ENCODE data around the gene A1CF. TPM values are rescaled to one million over a fixed set of nuclear protein-coding genes. Genes with fewer than 3 reads are reported as not detected.
"Not testable (repeated sequence)": the region's sequence is repeated elsewhere in the genome, so short reads cannot be mapped to it uniquely, and the experiment has no call there.

The A1CF gene
- total RNA-seq, 2 experiments from 2014 or later = not detected

DNA sequence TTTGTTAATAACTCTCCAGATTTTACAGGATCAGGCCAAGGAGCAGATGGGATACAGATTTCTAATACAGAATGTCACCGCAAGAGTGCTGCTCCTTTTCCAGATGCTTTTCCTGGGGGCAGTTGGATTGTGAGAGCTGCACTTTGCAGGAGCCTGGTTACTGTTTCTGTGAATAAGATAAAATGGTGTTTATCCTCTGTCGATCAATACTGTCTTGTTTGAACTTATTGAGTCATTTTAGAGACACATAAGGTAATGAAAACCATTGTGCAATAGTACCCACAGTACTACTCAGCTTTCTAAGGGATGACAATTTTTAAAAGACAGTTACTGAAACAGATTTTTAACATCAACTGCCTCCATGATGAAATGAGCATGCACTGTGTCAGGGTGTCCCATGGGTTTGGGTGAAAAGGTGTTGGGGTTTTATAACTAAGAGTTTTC, 2.9 kb downstream of the A1CF start:
- H3K27ac Mint-ChIP-seq = no peak overlapping the region
- no peak overlapping the region for H3K4me3 Mint-ChIP-seq
- H3K4me1 ChIP-seq (ENCODE audit: insufficient read depth, low read length) = no peaks in the 10 kb centered on the region
- POLR2A ChIA-PET = no interaction called here
- CTCF ChIA-PET = no interaction called here
- ATAC-seq (ENCODE audit: poor library complexity) (no peak), DNase-seq (no peak)
- H3K27me3 ChIP-seq (ENCODE audit: control insufficient read depth in 1 of 2, insufficient read depth in 2 of 2, low read length in 2 of 2) = peaks cover 0 to 13% of the 10 kb centered on the region in 2 experiments
- peaks cover 15% of the 10 kb centered on the region for H3K27me3 Mint-ChIP-seq
- no peak overlapping the region for H3K27ac ChIP-seq (ENCODE audit: low read depth in 1 of 2, low read length in 2 of 2)
- H3K9me3 ChIP-seq (ENCODE audit: control insufficient read depth in 1 of 2, insufficient read depth in 1 of 2, low read length in 2 of 2) = no peaks in the 10 kb centered on the region
- TF ChIP-seq CTCF (IDR thresholded peaks at IDR 0.05) = no peak
- no peaks in the 10 kb centered on the region for H3K9me3 Mint-ChIP-seq
- intact Hi-C loops (cut with DNase I, micrococcal nuclease) = loop anchor here in 1 of 2 experiments (10.0 kb wide), 1 partner anchor 58 kb away; no protein-coding TSS in a partner anchor
- H3K36me3 ChIP-seq (ENCODE audit: insufficient read depth, low read length) = no peaks in the 10 kb centered on the region
- no peaks in the 10 kb centered on the region for H3K36me3 Mint-ChIP-seq (ENCODE audit: low read depth)
- no peak overlapping the region for H3K4me3 ChIP-seq (ENCODE audit: low read length)
- no peaks in the 10 kb centered on the region for H3K4me1 Mint-ChIP-seq (ENCODE audit: low read depth)

DNA sequence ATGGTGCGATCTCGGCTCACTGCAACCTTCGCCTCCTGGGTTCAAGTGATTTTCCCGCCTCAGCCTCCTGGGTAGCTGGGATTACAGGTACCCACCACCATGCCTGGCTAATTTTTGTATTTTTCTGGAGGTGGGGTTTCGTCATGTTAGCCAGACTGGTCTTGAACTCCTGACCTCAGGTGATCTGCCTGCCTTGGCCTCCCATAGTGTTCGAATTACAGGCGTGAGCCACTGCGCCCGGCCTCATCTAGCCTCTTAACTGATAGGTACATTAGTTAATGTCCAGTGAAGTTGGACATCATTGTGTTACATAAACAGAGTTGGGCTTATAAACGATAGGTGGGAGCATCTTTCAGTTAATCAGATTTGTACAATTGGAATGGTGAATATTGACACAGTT, 4.4 kb downstream of the A1CF start:
- H3K9me3 ChIP-seq (ENCODE audit: control insufficient read depth in 1 of 2, insufficient read depth in 1 of 2, low read length in 2 of 2); H3K4me3 Mint-ChIP-seq; H3K27me3 Mint-ChIP-seq; POLR2A ChIA-PET; DNase-seq; CTCF ChIA-PET; H3K27ac ChIP-seq (ENCODE audit: low read depth in 1 of 2, low read length in 2 of 2); H3K4me3 ChIP-seq (ENCODE audit: low read length); H3K4me1 ChIP-seq (ENCODE audit: insufficient read depth, low read length); H3K36me3 ChIP-seq (ENCODE audit: insufficient read depth, low read length); H3K27me3 ChIP-seq (ENCODE audit: control insufficient read depth in 1 of 2, insufficient read depth in 2 of 2, low read length in 2 of 2); H3K36me3 Mint-ChIP-seq (ENCODE audit: low read depth); H3K9me3 Mint-ChIP-seq; ATAC-seq (ENCODE audit: poor library complexity); H3K27ac Mint-ChIP-seq; H3K4me1 Mint-ChIP-seq (ENCODE audit: low read depth): not testable (repeated sequence)
- intact Hi-C loops (cut with DNase I, micrococcal nuclease) = loop anchor here in 1 of 2 experiments (10.0 kb wide), 1 partner anchor 56 kb away; no protein-coding TSS in a partner anchor

GRCh38 chr10:50876429-50876828, 9.0 kb downstream of the A1CF start:
- no peaks in the 10 kb centered on the region for H3K9me3 Mint-ChIP-seq
- no peaks in the 10 kb centered on the region for H3K36me3 Mint-ChIP-seq (ENCODE audit: low read depth)
- no peak overlapping the region for H3K27ac Mint-ChIP-seq
- no peak overlapping the region for H3K4me3 Mint-ChIP-seq
- TF ChIP-seq CTCF (IDR thresholded peaks at IDR 0.05) = no peak
- H3K27ac ChIP-seq (ENCODE audit: low read depth in 1 of 2, low read length in 2 of 2) = no peak overlapping the region
- ChIA-PET CTCF (no interaction called here), POLR2A (no interaction called here)
- ATAC-seq (ENCODE audit: poor library complexity) (no peak), DNase-seq (no peak)
- H3K27me3 ChIP-seq (ENCODE audit: control insufficient read depth in 1 of 2, insufficient read depth in 2 of 2, low read length in 2 of 2) = peaks cover 0 to 3% of the 10 kb centered on the region in 2 experiments
- intact Hi-C loops (cut with DNase I, micrococcal nuclease) = no loop called here
- H3K4me1 ChIP-seq (ENCODE audit: insufficient read depth, low read length) = no peaks in the 10 kb centered on the region
- H3K9me3 ChIP-seq (ENCODE audit: control insufficient read depth in 1 of 2, insufficient read depth in 1 of 2, low read length in 2 of 2) = no peaks in the 10 kb centered on the region
- H3K36me3 ChIP-seq (ENCODE audit: insufficient read depth, low read length) = no peaks in the 10 kb centered on the region
- H3K4me3 ChIP-seq (ENCODE audit: low read length) = no peak overlapping the region
- peaks cover 7% of the 10 kb centered on the region for H3K27me3 Mint-ChIP-seq
- H3K4me1 Mint-ChIP-seq (ENCODE audit: low read depth) = no peaks in the 10 kb centered on the region

DNA sequence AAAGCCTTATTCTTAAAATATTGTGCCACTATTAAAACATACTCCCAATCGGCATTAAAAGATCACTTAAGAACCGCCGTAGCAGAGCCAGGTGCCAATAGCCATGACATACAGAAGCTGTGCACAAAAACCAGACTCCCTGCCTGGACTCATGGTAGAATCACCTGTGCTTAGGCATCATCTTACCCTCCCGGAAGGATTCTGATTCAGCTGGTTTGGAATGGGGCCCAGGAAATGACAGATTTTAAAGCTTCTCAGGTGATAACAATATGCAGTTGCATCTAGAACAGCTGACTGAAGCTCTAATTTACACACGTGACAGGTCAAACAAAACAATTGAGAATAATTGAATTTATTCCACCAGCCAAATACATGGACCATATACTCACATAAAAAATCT, 10.7 kb downstream of the A1CF start:
- Histone ChIP-seq H3K9me3 (ENCODE audit: control insufficient read depth in 1 of 2, insufficient read depth in 1 of 2, low read length in 2 of 2) (no peaks in the 10 kb centered on the region), H3K36me3 (ENCODE audit: insufficient read depth, low read length) (no peaks in the 10 kb centered on the region), H3K4me1 (ENCODE audit: insufficient read depth, low read length) (no peaks in the 10 kb centered on the region), H3K27me3 (ENCODE audit: control insufficient read depth in 1 of 2, insufficient read depth in 2 of 2, low read length in 2 of 2) (peaks cover 0 to 3% of the 10 kb centered on the region in 2 experiments), H3K27ac (ENCODE audit: low read depth in 1 of 2, low read length in 2 of 2) (no peak overlapping the region), H3K4me3 (ENCODE audit: low read length) (no peak overlapping the region)
- TF ChIP-seq CTCF (IDR thresholded peaks at IDR 0.05) = no peak
- no peak for ATAC-seq (ENCODE audit: poor library complexity)
- intact Hi-C loops (cut with DNase I, micrococcal nuclease) = no loop called here
- peaks cover 7% of the 10 kb centered on the region for H3K27me3 Mint-ChIP-seq
- DNase-seq = no peak
- ChIA-PET CTCF (no interaction called here), POLR2A (no interaction called here)
- H3K27ac Mint-ChIP-seq = no peak overlapping the region
- H3K4me1 Mint-ChIP-seq (ENCODE audit: low read depth) = no peaks in the 10 kb centered on the region
- no peak overlapping the region for H3K4me3 Mint-ChIP-seq
- no peaks in the 10 kb centered on the region for H3K36me3 Mint-ChIP-seq (ENCODE audit: low read depth)
- no peaks in the 10 kb centered on the region for H3K9me3 Mint-ChIP-seq

All from CD4-positive, alpha-beta T cell (primary cell).